HepG2 (cell line): ENCODE results near the gene RNF8. TPM values are rescaled to one million over a fixed set of nuclear protein-coding genes. Genes with fewer than 3 reads are reported as not detected.

ENCODE experiments used
- CREM ChIP-seq, 2 experiments: sonication (generic) in 1 of 2; formaldehyde crosslinking in 1 of 2; IDR thresholded peaks; 2 replicates each; pipeline versions ENCODE4 v1.4.0 to v1.6.1; 2016 to 2020; ENCODE audit warnings: antibody characterized with exemption in 1 of 2, mild to moderate bottlenecking in 1 of 2, missing genetic modification reagents in 1 of 2
- HNF1A ChIP-seq, 2 experiments: sonication (generic) in 1 of 2; formaldehyde crosslinking in 1 of 2; IDR thresholded peaks; 2 replicates each; pipeline versions ENCODE4 v1.4.0 to v1.6.1; 2016 to 2020; ENCODE audit warnings: borderline replicate concordance in 1 of 2, low read depth in 1 of 2, mild to moderate bottlenecking in 1 of 2, missing genetic modification reagents in 1 of 2
- HNRNPK ChIP-seq: fragments of 200-400 bp; formaldehyde crosslinking; IDR thresholded peaks from 2 replicates; pipeline ENCODE4 v1.6.1; 2018; ENCODE audit warnings: low read length, low read depth, moderate library complexity, mild to moderate bottlenecking; ENCODE audit not compliant: poor library complexity, severe bottlenecking
- SKI ChIP-seq: fragments of 450-650 bp; IDR thresholded peaks from one replicate; pipeline ENCODE4 v1.6.1; 2018; ENCODE audit warnings: mild to moderate bottlenecking; ENCODE audit not compliant: partially characterized antibody
- SRSF4 ChIP-seq: fragments of 200-400 bp; formaldehyde crosslinking; IDR thresholded peaks from one replicate; pipeline ENCODE4 v1.6.1; 2018; ENCODE audit warnings: mild to moderate bottlenecking, low read depth, low read length, moderate library complexity; ENCODE audit not compliant: poor library complexity, severe bottlenecking
- YY1 ChIP-seq: IDR thresholded peaks from 2 replicates; pipeline ENCODE4 v1.6.1; 2011; ENCODE audit warnings: low read length, low read depth, moderate library complexity, mild to moderate bottlenecking; ENCODE audit not compliant: insufficient read depth, insufficient replicate concordance
- ZBTB42 ChIP-seq: sonication (generic); formaldehyde crosslinking; IDR thresholded peaks from 2 replicates; pipeline ENCODE4 v1.5.0; 2020; ENCODE audit warnings: mild to moderate bottlenecking, missing genetic modification reagents
- ZFP82 ChIP-seq: sonication (generic); formaldehyde crosslinking; IDR thresholded peaks from 2 replicates; pipeline ENCODE4 v1.5.1; 2020; ENCODE audit warnings: mild to moderate bottlenecking, missing genetic modification reagents, borderline replicate concordance
- ZNF12 ChIP-seq: sonication (generic); formaldehyde crosslinking; IDR thresholded peaks from 2 replicates; pipeline ENCODE4 v1.5.0; 2020; ENCODE audit warnings: missing genetic modification reagents
- ZNF160 ChIP-seq: sonication (generic); formaldehyde crosslinking; IDR thresholded peaks from 2 replicates; pipeline ENCODE4 v1.8.0; 2022; ENCODE audit warnings: mild to moderate bottlenecking, inconsistent platforms, missing genetic modification reagents
- ZNF484 ChIP-seq: sonication (generic); formaldehyde crosslinking; IDR thresholded peaks from 2 replicates; pipeline ENCODE4 v1.5.1; 2020; ENCODE audit warnings: mild to moderate bottlenecking, low read depth, missing genetic modification reagents, borderline replicate concordance
- ZNF687 ChIP-seq: sonication (generic); formaldehyde crosslinking; IDR thresholded peaks from 2 replicates; pipeline ENCODE4 v1.5.1; 2020; ENCODE audit warnings: mild to moderate bottlenecking, missing genetic modification reagents, moderate library complexity
- polyA plus RNA-seq, 8 experiments: library from polyadenylated mRNA; depleted of rRNA in 3 of 8; stranded (reverse) in 7 of 8; unstranded in 1 of 8; fragments of >200 nt; fragmentation: Illumina TruSeq in 4 of 8; extraction: Trizol in 4 of 8; gene quantifications; 2 replicates each; pipeline versions ENCODE4 v1.2.1 to v1.2.3, GENCODE V29; 2011 to 2016; ENCODE audit warnings: low read depth in 4 of 8, missing spikeins in 1 of 8, mixed read lengths in 1 of 8; ENCODE audit not compliant: insufficient read depth in 1 of 8
- total RNA-seq, 5 experiments: library from RNA; depleted of rRNA; stranded (reverse); fragments of >200 nt; fragmentation: Illumina TruSeq; extraction: Trizol; gene quantifications; 2 replicates each; pipeline ENCODE4 v1.2.3, GENCODE V29; 2016; ENCODE audit warnings: low read depth in 1 of 5
- TF ChIP-seq, protein P1 (sequence below): sonication (generic); formaldehyde crosslinking; conservative IDR thresholded peaks from 2 replicates; pipeline ENCODE4 v1.4.0; 2020; ENCODE audit warnings: missing genetic modification reagents
- TF ChIP-seq, protein P2 (sequence below): sonication (generic); formaldehyde crosslinking; IDR thresholded peaks from 2 replicates; pipeline ENCODE4 v1.9.0; 2022; ENCODE audit warnings: low read depth, missing genetic modification reagents

The RNF8 gene
- total and polyA plus RNA-seq, 2 of the 13 experiments (the other 11 are each of a cell fraction or from before 2014, with no cell fraction given), result 21.8 to 47.6 TPM

DNA sequence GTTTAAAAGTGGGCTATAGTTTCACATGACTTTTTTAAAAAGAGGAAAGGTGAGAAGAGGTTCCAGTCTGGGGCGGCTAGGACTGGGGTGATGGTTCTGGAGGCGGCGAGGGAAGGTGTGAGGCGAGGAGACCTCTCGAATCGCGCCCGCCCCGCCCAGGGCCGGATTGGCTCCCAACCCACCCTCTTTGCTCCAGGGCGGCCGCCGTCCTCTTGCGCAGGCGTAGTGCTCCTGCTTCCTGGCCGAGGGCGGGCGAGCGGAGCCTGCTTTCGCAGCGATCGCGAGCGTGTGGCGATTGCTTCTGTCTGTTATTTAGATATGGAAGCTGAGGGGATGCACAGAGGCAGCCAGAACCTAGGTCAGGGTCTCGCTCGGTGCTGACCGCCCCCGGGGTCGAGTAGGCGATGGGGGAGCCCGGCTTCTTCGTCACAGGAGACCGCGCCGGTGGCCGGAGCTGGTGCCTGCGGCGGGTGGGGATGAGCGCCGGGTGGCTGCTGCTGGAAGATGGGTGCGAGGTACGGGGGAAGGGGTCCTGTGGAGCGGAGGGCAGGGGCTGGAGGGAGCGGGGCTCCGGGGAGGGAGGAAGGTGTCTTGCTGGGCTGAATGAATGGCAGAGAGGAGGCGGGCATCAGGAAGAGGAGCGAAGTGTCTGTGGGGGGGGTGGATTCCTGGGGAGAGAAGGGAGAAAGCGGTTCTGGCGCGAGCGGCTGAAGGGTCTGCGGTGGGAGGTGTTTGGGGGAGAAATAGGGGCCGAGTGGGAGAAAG lies at the start of gene RNF8 (continued):
- no peak; the same call in 1 of the 2 replicates for TF ChIP-seq ZNF484 (CRISPR knock-in tag)
- no peak for TF ChIP-seq CREM (IDR thresholded peaks at IDR 0.05)
- no peak for TF ChIP-seq CREM (CRISPR knock-in tag; IDR thresholded peaks at IDR 0.05)
- TF ChIP-seq SKI, result no peak
- peak; percentile 86 for TF ChIP-seq YY1
- peak; percentile 24; the same call in 1 of the 2 replicates for TF ChIP-seq ZNF12 (CRISPR knock-in tag)
- TF ChIP-seq ZFP82 (CRISPR knock-in tag), result no peak
- peak; percentile 95 for TF ChIP-seq ZNF687 (CRISPR knock-in tag)
- no peak for TF ChIP-seq SRSF4
- TF ChIP-seq ZBTB42 (CRISPR knock-in tag), result 0 out of 2 replicates have a peak, but pooled peaks have one; percentile 67
- TF ChIP-seq, protein P1, sequence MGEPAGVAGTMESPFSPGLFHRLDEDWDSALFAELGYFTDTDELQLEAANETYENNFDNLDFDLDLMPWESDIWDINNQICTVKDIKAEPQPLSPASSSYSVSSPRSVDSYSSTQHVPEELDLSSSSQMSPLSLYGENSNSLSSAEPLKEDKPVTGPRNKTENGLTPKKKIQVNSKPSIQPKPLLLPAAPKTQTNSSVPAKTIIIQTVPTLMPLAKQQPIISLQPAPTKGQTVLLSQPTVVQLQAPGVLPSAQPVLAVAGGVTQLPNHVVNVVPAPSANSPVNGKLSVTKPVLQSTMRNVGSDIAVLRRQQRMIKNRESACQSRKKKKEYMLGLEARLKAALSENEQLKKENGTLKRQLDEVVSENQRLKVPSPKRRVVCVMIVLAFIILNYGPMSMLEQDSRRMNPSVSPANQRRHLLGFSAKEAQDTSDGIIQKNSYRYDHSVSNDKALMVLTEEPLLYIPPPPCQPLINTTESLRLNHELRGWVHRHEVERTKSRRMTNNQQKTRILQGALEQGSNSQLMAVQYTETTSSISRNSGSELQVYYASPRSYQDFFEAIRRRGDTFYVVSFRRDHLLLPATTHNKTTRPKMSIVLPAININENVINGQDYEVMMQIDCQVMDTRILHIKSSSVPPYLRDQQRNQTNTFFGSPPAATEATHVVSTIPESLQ (CRISPR knock-in tag), result no peak
- no peak for TF ChIP-seq HNF1A (IDR thresholded peaks at IDR 0.05; ENCODE audit: low read depth)
- TF ChIP-seq HNF1A (CRISPR knock-in tag; IDR thresholded peaks at IDR 0.05; ENCODE audit: borderline replicate concordance), result no peak; the same call in 1 of the 2 replicates
- TF ChIP-seq HNRNPK, result peak; percentile 84
- peak; percentile 84 for TF ChIP-seq ZNF160
- TF ChIP-seq, protein P2, sequence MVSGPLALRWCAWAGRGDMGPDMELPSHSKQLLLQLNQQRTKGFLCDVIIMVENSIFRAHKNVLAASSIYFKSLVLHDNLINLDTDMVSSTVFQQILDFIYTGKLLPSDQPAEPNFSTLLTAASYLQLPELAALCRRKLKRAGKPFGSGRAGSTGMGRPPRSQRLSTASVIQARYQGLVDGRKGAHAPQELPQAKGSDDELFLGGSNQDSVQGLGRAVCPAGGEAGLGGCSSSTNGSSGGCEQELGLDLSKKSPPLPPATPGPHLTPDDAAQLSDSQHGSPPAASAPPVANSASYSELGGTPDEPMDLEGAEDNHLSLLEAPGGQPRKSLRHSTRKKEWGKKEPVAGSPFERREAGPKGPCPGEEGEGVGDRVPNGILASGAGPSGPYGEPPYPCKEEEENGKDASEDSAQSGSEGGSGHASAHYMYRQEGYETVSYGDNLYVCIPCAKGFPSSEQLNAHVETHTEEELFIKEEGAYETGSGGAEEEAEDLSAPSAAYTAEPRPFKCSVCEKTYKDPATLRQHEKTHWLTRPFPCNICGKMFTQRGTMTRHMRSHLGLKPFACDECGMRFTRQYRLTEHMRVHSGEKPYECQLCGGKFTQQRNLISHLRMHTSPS (CRISPR knock-in tag), result no peak
